Stimulated activated CD4-positive, alpha-beta T cell treated with anti-CD3 and anti-CD28 coated beads, TNF-alpha, amount 100 ng/mL, for 4 hours (primary cell): ENCODE data around the gene NACA.
"Not testable (repeated sequence)": the region's sequence is repeated elsewhere in the genome, so short reads cannot be mapped to it uniquely, and the experiment has no call there.

ENCODE experiments used
- DNase-seq, 3 experiments: peaks; one replicate each; pipeline ENCODE4 v3.0.0-alpha.2; 2020; ENCODE audit warnings: low read depth in 3 of 3

Gene NACA

GRCh38 chr12:56724972-56725722 is at the start of gene NACA:
TSS of gene NACA (minus strand) at chr12:56725299. CDS start at chr12:56724521, 778 bp downstream.
- DNase-seq, result peak; percentile 92 to 98 (median 96)

GRCh38 chr12:56773113-56773512 is 48.0 kb upstream of the NACA start:
- DNase-seq, result no peak

GRCh38 chr12:56772625-56773024 is 47.5 kb upstream of the NACA start:
- no peak for DNase-seq

- DNase-seq, result no peak
These were observed 44.8 kb upstream of the NACA start for GRCh38 chr12:56769868-56770267.

- DNase-seq, result no peak
These were observed 43.3 kb upstream of the NACA start for GRCh38 chr12:56768424-56768823.

GRCh38 chr12:56766535-56766934 is 41.4 kb upstream of the NACA start:
- DNase-seq, result no peak

- DNase-seq, result no peak
These were observed 38.9 kb upstream of the NACA start for GRCh38 chr12:56763753-56764657.

- no peak for DNase-seq
These were observed 36.7 kb upstream of the NACA start for GRCh38 chr12:56761812-56762211.

GRCh38 chr12:56760460-56760859 is 35.4 kb upstream of the NACA start:
- no peak for DNase-seq

- DNase-seq, result no peak
These were observed 34.3 kb upstream of the NACA start for GRCh38 chr12:56759263-56759908.

- DNase-seq, result no peak
These were observed 33.7 kb upstream of the NACA start for GRCh38 chr12:56758728-56759262.

GRCh38 chr12:56757971-56758370 is 32.9 kb upstream of the NACA start:
- not testable (repeated sequence) for DNase-seq

GRCh38 chr12:56753566-56753965 is 28.5 kb upstream of the NACA start:
- DNase-seq, result no peak

GRCh38 chr12:56751712-56752598 is 26.9 kb upstream of the NACA start, which contains the start of gene PRIM1:
TSS of gene PRIM1 (minus strand) at chr12:56752323. CDS start at chr12:56752298, 25 bp downstream.
- DNase-seq, result peak; percentile 68 to 81 (median 77)

- not testable (repeated sequence) for DNase-seq
These were observed 25.5 kb upstream of the NACA start for GRCh38 chr12:56750596-56750995.

- DNase-seq, result no peak
These were observed 24.8 kb upstream of the NACA start for GRCh38 chr12:56749853-56750252.

- no peak for DNase-seq
These were observed 24.3 kb upstream of the NACA start for GRCh38 chr12:56749359-56749758.

- DNase-seq, result no peak
These were observed 3.2 kb upstream of the NACA start for GRCh38 chr12:56728139-56728861.

GRCh38 chr12:56726196-56726675 is 1.1 kb upstream of the NACA start:
- DNase-seq, result not testable (repeated sequence)

- no peak for DNase-seq
These were observed 614 bp upstream of the NACA start for GRCh38 chr12:56725723-56726102.
